WERI-Rb-1 (cell line): ENCODE results near the gene SCUBE1.

Source experiments
- DNase-seq: peaks from one replicate; pipeline ENCODE4 v3.0.0-alpha.2; 2020
- H3K27ac ChIP-seq: fragments of 250-450 bp; sonication (Bioruptor Pico); 2 replicates; pipeline ENCODE4 v1.5.1; 2020; ENCODE audit warnings: mild to moderate bottlenecking, moderate library complexity
- H3K27me3 ChIP-seq: fragments of 250-450 bp; sonication (Bioruptor Pico); 2 replicates; pipeline ENCODE4 v1.5.1; 2021; ENCODE audit warnings: mild to moderate bottlenecking, low read depth, moderate library complexity; ENCODE audit not compliant: insufficient read depth, severe bottlenecking
- H3K36me3 ChIP-seq: fragments of 250-450 bp; sonication (Bioruptor Pico); 2 replicates; pipeline ENCODE4 v1.5.1; 2020; ENCODE audit warnings: mild to moderate bottlenecking, moderate library complexity
- H3K4me3 ChIP-seq: 2 replicates; pipeline ENCODE4 v1.5.1; 2011; ENCODE audit warnings: low read depth, mild to moderate bottlenecking, control low read depth, low read length
- H3K9me3 ChIP-seq: fragments of 250-450 bp; sonication (Bioruptor Pico); 2 replicates; pipeline ENCODE4 v1.5.1; 2021; ENCODE audit warnings: mild to moderate bottlenecking, moderate library complexity; ENCODE audit not compliant: severe bottlenecking
- CTCF ChIP-seq: IDR thresholded peaks from 2 replicates; pipeline ENCODE4 v1.5.1; 2011; ENCODE audit warnings: low read depth, mild to moderate bottlenecking, control low read depth, inconsistent platforms, low read length

SCUBE1 gene

GRCh38 chr22:43244402-43244801 is 98.8 kb downstream of the SCUBE1 start:
- no peaks in the 10 kb centered on the region for H3K9me3 ChIP-seq
- TF ChIP-seq CTCF: peak; percentile 19; the same call in 1 of the 2 replicates
- no peaks in the 10 kb centered on the region for H3K27me3 ChIP-seq
- no peak overlapping the region for H3K4me3 ChIP-seq
- DNase-seq: no peak
- no peak overlapping the region for H3K27ac ChIP-seq
- H3K36me3 ChIP-seq: no peaks in the 10 kb centered on the region

DNA sequence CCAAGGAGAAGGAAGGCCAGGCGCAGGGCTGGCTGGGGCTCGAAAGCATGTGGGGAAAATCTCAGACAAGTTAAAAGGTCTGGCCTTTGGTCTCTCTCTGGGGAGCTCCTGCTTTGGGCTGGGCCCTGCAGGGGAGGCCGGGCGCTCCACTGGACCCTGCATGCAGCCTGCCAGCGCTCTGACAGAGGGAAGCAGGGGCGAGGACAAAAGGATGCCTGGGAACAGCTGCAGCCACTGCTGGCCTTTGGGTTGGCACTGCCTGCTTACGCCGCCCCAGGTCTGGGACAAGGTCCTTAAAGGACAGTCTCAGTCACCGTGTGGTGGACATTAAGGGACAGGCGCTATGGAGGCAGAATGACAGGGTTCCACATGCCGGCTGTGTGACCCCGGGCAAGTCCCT is 99.8 kb downstream of the SCUBE1 start:
- no peak overlapping the region for H3K4me3 ChIP-seq
- H3K27me3 ChIP-seq: no peaks in the 10 kb centered on the region
- no peak overlapping the region for H3K27ac ChIP-seq
- H3K36me3 ChIP-seq: no peaks in the 10 kb centered on the region
- H3K9me3 ChIP-seq: no peaks in the 10 kb centered on the region
- no peak for TF ChIP-seq CTCF
- DNase-seq: no peak

DNA sequence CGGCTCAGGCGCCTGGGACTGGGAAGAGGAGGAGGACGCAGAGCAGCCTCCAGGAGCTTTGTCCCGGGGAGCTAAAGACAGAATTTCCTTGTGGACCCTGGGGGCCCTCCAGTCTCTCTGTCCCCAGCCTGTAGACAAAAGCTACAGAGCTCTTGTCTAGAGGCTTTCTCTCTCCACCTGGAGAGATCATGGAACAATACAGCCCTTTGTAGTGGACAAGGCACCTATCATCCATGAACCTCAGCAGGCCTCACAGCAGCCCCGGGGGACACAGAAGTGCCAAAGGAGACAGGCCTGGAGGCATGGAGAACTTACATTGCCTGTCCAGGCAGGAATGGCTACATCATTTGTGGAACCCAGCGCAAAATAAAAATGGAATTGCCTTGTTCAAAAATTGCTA is 100.5 kb downstream of the SCUBE1 start:
- no peak for DNase-seq
- no peaks in the 10 kb centered on the region for H3K36me3 ChIP-seq
- H3K27ac ChIP-seq: no peak overlapping the region
- H3K9me3 ChIP-seq: no peaks in the 10 kb centered on the region
- no peaks in the 10 kb centered on the region for H3K27me3 ChIP-seq
- H3K4me3 ChIP-seq: no peak overlapping the region
- TF ChIP-seq CTCF: no peak

DNA sequence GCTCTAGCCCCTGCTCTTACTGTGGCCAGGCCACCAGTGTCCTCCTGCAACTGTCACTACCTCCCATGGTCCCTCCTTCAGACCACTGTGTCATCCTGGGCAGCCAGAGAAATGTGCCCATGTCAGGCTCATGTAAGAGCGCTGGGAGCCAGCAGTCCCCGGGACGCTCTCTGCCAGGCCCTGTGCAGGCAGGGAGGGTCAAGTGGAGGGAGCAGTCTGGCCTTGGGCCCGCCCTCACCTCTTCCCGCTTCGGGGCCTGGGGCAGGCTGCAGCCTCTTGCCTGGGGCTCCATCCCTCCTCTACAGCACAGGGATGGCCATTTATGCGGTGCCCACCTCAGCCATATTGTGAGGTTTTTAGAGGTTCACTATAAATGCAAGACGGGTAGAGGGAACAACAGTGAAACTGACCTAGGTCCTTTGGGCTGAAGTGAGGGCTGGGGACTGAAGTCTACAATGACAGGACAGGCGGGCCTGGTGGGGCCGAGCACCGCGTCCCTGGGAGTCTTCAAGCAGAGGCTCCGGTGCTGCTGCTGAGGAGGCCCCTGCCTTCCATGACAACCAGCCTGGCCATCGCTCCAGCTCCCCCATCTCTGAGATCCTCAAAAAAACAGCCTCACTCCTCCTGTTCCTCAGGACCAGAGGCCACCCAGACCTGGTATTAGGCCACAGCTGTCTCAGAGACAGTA is 101.3 kb downstream of the SCUBE1 start:
- no peak for DNase-seq
- H3K27me3 ChIP-seq: no peaks in the 10 kb centered on the region
- no peaks in the 10 kb centered on the region for H3K36me3 ChIP-seq
- TF ChIP-seq CTCF: no peak
- no peak overlapping the region for H3K27ac ChIP-seq
- H3K9me3 ChIP-seq: no peaks in the 10 kb centered on the region
- no peak overlapping the region for H3K4me3 ChIP-seq

GRCh38 chr22:43241138-43241597 is 102.0 kb downstream of the SCUBE1 start:
- Histone ChIP-seq H3K27ac (no peak overlapping the region), H3K36me3 (no peaks in the 10 kb centered on the region), H3K27me3 (no peaks in the 10 kb centered on the region), H3K4me3 (no peak overlapping the region), H3K9me3 (no peaks in the 10 kb centered on the region)
- DNase-seq: no peak
- no peak for TF ChIP-seq CTCF

- Histone ChIP-seq H3K36me3 (no peaks in the 10 kb centered on the region), H3K27me3 (no peaks in the 10 kb centered on the region), H3K4me3 (no peak overlapping the region), H3K9me3 (no peaks in the 10 kb centered on the region), H3K27ac (no peak overlapping the region)
- DNase-seq: no peak
- TF ChIP-seq CTCF: no peak
Observed at GRCh38 chr22:43240614-43241013, 102.6 kb downstream of the SCUBE1 start.
